Ishikawa (cell line): ENCODE measurements around the gene MDM1.

Experiments
- CEBPB ChIP-seq: IDR thresholded peaks from 2 replicates; pipeline ENCODE4 v1.6.1; 2012
- CREB1 ChIP-seq: IDR thresholded peaks from 2 replicates; pipeline ENCODE4 v1.6.1; 2012; ENCODE audit warnings: low read depth
- EGR1 ChIP-seq: IDR thresholded peaks from 2 replicates; pipeline ENCODE4 v1.6.1; 2012
- EP300 ChIP-seq: IDR thresholded peaks from 2 replicates; pipeline ENCODE4 v1.6.1; 2012; ENCODE audit warnings: borderline replicate concordance
- FOXM1 ChIP-seq: IDR thresholded peaks from 2 replicates; pipeline ENCODE4 v1.6.1; 2012; ENCODE audit warnings: low read depth, borderline replicate concordance
- MAX ChIP-seq: IDR thresholded peaks from 2 replicates; pipeline ENCODE4 v1.6.1; 2012
- NFIC ChIP-seq: IDR thresholded peaks from 2 replicates; pipeline ENCODE4 v1.6.1; 2012
- RAD21 ChIP-seq: IDR thresholded peaks from 2 replicates; pipeline ENCODE4 v1.6.1; 2012; ENCODE audit warnings: low read depth
- REST ChIP-seq: IDR thresholded peaks from 2 replicates; pipeline ENCODE4 v1.6.1; 2012; ENCODE audit warnings: low read depth, mild to moderate bottlenecking
- TAF1 ChIP-seq: IDR thresholded peaks from 2 replicates; pipeline ENCODE4 v1.6.1; 2012; ENCODE audit warnings: low read depth, mild to moderate bottlenecking
- TCF12 ChIP-seq: IDR thresholded peaks from 2 replicates; pipeline ENCODE4 v1.6.1; 2012; ENCODE audit warnings: low read depth
- TEAD4 ChIP-seq: IDR thresholded peaks from 2 replicates; pipeline ENCODE4 v1.6.1; 2012
- USF1 ChIP-seq: IDR thresholded peaks from 2 replicates; pipeline ENCODE4 v1.6.1; 2012
- YY1 ChIP-seq: IDR thresholded peaks from 2 replicates; pipeline ENCODE4 v1.6.1; 2012; ENCODE audit warnings: low read depth
- ZBTB7A ChIP-seq: IDR thresholded peaks from 2 replicates; pipeline ENCODE4 v1.6.1; 2012; ENCODE audit warnings: low read depth

MDM1 gene

GRCh38 chr12:68345763-68346162 is 13.6 kb upstream of the MDM1 start:
- TF ChIP-seq TAF1 (no peak), MAX (no peak), EGR1 (no peak), REST (no peak), FOXM1 (no peak), YY1 (no peak), CEBPB (no peak)

DNA sequence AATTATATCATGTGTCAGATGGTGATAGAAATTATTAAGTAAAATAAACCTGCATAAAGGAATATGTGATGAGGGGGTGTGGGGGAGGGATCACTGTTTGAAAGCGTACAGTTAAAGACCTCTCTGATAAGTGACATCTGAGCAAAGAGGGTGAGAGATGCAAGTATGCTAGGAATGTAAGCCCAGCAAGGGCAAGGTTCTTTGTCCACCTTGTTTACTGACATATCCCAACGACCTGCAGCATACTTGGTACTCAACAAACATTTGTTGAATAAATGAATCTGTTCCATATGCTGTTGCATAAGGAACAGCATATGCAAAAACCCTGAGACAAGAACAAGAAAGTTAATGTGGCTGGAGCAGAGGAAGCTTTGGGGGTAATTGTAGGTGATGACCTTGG is 12.0 kb upstream of the MDM1 start:
- TF ChIP-seq TEAD4 (peak; percentile 57; the same call in 1 of the 2 replicates), RAD21 (no peak), FOXM1 (no peak)

- TF ChIP-seq TAF1 (no peak), MAX (no peak), ZBTB7A (no peak)
Observed at GRCh38 chr12:68342966-68343365, 10.8 kb upstream of the MDM1 start.

GRCh38 chr12:68341822-68342221 is 9.7 kb upstream of the MDM1 start:
- TF ChIP-seq TAF1, result no peak
- no peak for TF ChIP-seq CEBPB
- no peak for TF ChIP-seq YY1

- no peak for TF ChIP-seq CREB1
- TF ChIP-seq TAF1, result no peak
- no peak for TF ChIP-seq REST
Observed at GRCh38 chr12:68340404-68341270, 8.5 kb upstream of the MDM1 start.

GRCh38 chr12:68336889-68337303 is 4.7 kb upstream of the MDM1 start:
- TF ChIP-seq EP300, result no peak
- TF ChIP-seq NFIC, result peak; percentile 42; the same call in 1 of the 2 replicates

DNA sequence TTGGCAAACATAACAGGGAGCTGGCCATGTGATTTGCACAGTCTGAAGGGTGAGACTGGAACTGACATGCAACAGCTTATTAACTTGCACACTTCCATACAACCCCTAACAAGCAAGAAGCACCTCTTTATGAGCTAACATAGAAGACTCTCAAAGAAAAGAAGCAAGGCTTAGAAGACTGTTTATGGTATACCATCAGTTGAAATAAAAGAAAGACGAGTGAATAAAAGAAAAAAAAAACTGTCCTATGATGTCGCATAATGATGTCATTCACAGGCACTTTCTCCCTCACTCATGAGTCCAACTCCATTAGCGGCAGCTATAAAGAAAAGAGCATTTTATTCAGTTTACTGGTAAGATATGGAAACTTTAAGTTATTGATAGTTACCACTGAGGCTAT is 3.3 kb upstream of the MDM1 start:
- TF ChIP-seq USF1 (no peak), EGR1 (no peak), TCF12 (no peak), RAD21 (no peak), FOXM1 (no peak), ZBTB7A (no peak), YY1 (no peak)

GRCh38 chr12:68334132-68334531 is 2.0 kb upstream of the MDM1 start:
- TF ChIP-seq EGR1 (no peak), MAX (no peak), RAD21 (peak; percentile 52)
